Hematopoietic multipotent progenitor cell treated with erythropoietin and hydrocortisone succinate and interleukin-3 and kit ligand, for 6 days (in vitro differentiated cells): ENCODE results near the gene ZC3H12D.

Experiments
- DNase-seq: peaks from one replicate; pipeline ENCODE4 v3.0.0-alpha.2; 2015

Gene ZC3H12D

DNA sequence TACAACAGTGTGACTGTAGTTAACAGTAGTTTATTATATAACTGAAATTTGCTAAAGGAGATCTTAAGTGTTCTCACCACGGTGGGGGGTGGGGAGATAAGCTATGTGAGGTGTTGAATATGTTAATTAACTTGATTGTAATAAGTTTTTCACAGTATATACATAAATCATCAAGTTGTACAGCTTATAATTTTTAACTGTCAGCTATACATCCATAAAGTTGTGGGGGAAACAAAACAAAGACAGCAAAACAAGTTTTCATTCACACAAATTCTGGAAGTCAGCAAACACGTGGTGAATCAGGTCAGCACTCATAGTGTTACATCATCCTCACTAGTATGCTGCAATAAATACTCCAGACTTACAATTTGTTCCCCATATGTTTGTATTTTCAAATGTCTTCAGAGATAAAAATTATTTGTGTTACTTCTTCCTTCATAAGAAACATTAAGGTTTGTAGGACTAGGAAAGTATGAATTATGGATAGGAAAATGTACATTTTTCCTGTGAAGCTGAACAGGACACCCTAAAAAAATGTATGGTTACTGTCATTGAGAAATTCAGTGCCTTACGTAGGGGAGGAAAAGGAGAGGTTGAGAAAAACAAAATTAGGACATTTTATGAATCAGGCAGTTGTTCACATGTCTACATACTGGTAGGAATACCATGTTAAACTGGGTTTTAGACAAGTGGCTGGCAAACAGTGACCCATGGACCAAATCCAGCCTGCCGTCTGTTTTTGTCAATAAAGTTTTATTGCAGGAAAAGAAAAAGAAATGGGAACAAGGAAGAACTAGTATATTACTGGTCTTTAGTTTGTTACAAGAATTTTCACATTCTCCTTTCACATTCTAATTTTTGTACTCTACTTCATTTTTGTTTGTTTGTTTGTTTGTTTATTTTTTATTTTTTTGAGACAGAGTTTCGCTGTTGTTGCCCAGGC lies 78.7 kb downstream of the ZC3H12D start:
- DNase-seq: peak; percentile 35

DNA sequence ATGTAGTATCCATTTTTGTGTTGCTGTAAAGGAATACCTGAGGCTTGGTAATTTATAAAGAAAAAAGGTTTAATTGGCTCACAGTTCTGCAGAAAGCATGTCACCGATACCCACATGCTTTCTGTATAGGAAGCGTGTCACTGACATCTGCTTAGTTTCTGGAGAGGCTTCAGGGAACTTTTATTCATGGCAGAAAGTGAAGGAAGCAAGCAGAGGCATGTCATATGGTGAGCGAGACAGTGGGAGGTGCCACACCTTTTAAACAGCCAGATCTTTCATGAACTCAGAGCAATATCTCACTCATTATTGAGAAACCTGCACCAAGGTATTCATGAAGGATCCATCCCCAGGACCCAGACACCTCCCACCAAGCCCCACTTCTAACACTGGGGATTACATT lies 81.3 kb downstream of the ZC3H12D start:
- DNase-seq: no peak

- DNase-seq: no peak
These were observed 84.8 kb downstream of the ZC3H12D start, which contains the start of gene SUMO4 for GRCh38 chr6:149400050-149400449. Gene SUMO4, plus strand, starts transcription at chr6:149400262. Its CDS starts 130 bp downstream, at chr6:149400392.

DNA sequence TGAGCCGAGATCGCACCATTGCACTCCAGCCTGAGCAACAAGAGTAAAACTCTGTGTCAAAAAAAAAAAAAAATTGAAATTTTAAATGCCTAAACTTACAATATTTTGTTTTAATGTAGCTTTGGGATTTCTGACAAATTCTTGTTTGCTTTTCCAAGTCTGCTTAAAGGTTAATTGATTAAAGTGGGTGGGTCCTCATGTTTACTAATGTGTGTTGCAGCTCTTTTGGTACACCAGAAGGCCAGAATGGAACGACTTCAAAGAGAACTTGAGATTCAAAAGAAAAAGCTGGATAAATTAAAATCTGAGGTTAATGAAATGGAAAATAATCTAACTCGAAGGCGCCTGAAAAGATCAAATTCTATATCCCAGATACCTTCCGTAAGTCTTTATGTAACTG lies 87.4 kb downstream of the ZC3H12D start:
- DNase-seq: no peak
